SK-N-MC (cell line): ENCODE results near the gene CORO1C.

Experiments used
- DNase-seq: peaks from one replicate; pipeline ENCODE4 v3.0.0-alpha.2; 2011; ENCODE audit warnings: low read depth, low spot score
- H3K27ac ChIP-seq: fragments of 200-600 bp; sonication (generic); 2 replicates; pipeline ENCODE4 v1.5.1; 2016; ENCODE audit warnings: mixed run types
- H3K36me3 ChIP-seq: fragments of 200-600 bp; sonication (generic); 2 replicates; pipeline ENCODE4 v1.6.1; 2017; ENCODE audit warnings: antibody characterized with exemption, low read length, mixed read lengths; ENCODE audit not compliant: insufficient read depth
- H3K4me3 ChIP-seq: fragments of 200-600 bp; sonication (generic); 2 replicates; pipeline ENCODE4 v1.5.1; 2016
- H3K9ac ChIP-seq: fragments of 200-600 bp; sonication (generic); 2 replicates; pipeline ENCODE4 v1.8.0; 2017; ENCODE audit warnings: mixed run types, mixed read lengths; ENCODE audit not compliant: insufficient read length
- H3K9me3 ChIP-seq: fragments of 200-600 bp; sonication (generic); 2 replicates; pipeline ENCODE4 v1.6.1; 2017; ENCODE audit warnings: low read depth, mild to moderate bottlenecking, antibody characterized with exemption, low read length, moderate library complexity, mixed read lengths
- EZH2 ChIP-seq: fragments of 200-600 bp; sonication (generic); IDR thresholded peaks from one replicate; pipeline ENCODE4 v1.6.1; 2017; ENCODE audit warnings: antibody characterized with exemption
- FOXP2 ChIP-seq: optimal IDR thresholded peaks from 2 replicates; pipeline ENCODE3; 2011; ENCODE audit warnings: mild to moderate bottlenecking, moderate library complexity; ENCODE audit not compliant: insufficient read depth; ENCODE audit errors: extremely low read length, control extremely low read depth
- POLR2AphosphoS5 ChIP-seq: IDR thresholded peaks from 2 replicates; pipeline ENCODE4 v1.6.1; 2012; ENCODE audit warnings: mild to moderate bottlenecking, low read depth, low read length, borderline replicate concordance

Gene CORO1C

GRCh38 chr12:108611884-108612415, 119.4 kb downstream of the CORO1C start:
- no peak for DNase-seq
- no peak overlapping the region for H3K27ac ChIP-seq
- no peak overlapping the region for H3K9ac ChIP-seq
- H3K9me3 ChIP-seq, result no peaks in the 10 kb centered on the region
- H3K36me3 ChIP-seq, result no peaks in the 10 kb centered on the region
- no peak overlapping the region for H3K4me3 ChIP-seq
- TF ChIP-seq EZH2 (no peak), FOXP2 (no peak), POLR2AphosphoS5 (no peak)

GRCh38 chr12:108610856-108611605, 120.3 kb downstream of the CORO1C start:
- TF ChIP-seq EZH2, result no peak
- no peak for TF ChIP-seq POLR2AphosphoS5
- no peak for TF ChIP-seq FOXP2
- H3K9ac ChIP-seq, result no peak overlapping the region
- no peak overlapping the region for H3K4me3 ChIP-seq
- no peak overlapping the region for H3K27ac ChIP-seq
- DNase-seq, result no peak
- no peaks in the 10 kb centered on the region for H3K36me3 ChIP-seq
- no peaks in the 10 kb centered on the region for H3K9me3 ChIP-seq

- no peak overlapping the region for H3K27ac ChIP-seq
- no peaks in the 10 kb centered on the region for H3K36me3 ChIP-seq
- H3K9me3 ChIP-seq, result no peaks in the 10 kb centered on the region
- no peak for TF ChIP-seq POLR2AphosphoS5
- TF ChIP-seq FOXP2, result no peak
- no peak for TF ChIP-seq EZH2
- no peak for DNase-seq
- no peak overlapping the region for H3K4me3 ChIP-seq
- no peak overlapping the region for H3K9ac ChIP-seq
Observed at GRCh38 chr12:108610336-108610815, 120.9 kb downstream of the CORO1C start.

- no peak overlapping the region for H3K4me3 ChIP-seq
- H3K9ac ChIP-seq, result peak overlapping the region; percentile 29
- no peak overlapping the region for H3K27ac ChIP-seq
- TF ChIP-seq EZH2 (no peak), POLR2AphosphoS5 (no peak), FOXP2 (no peak)
- H3K9me3 ChIP-seq, result no peaks in the 10 kb centered on the region
- no peaks in the 10 kb centered on the region for H3K36me3 ChIP-seq
- DNase-seq, result no peak
Observed at GRCh38 chr12:108609537-108610335, 121.6 kb downstream of the CORO1C start.

GRCh38 chr12:108608616-108609015, 122.7 kb downstream of the CORO1C start:
- TF ChIP-seq EZH2 (no peak), FOXP2 (no peak), POLR2AphosphoS5 (no peak)
- no peak overlapping the region for H3K27ac ChIP-seq
- no peak for DNase-seq
- no peaks in the 10 kb centered on the region for H3K9me3 ChIP-seq
- no peaks in the 10 kb centered on the region for H3K36me3 ChIP-seq
- no peak overlapping the region for H3K4me3 ChIP-seq
- H3K9ac ChIP-seq, result no peak overlapping the region

GRCh38 chr12:108607981-108608600, 123.2 kb downstream of the CORO1C start:
- Histone ChIP-seq H3K9me3 (no peaks in the 10 kb centered on the region), H3K36me3 (no peaks in the 10 kb centered on the region), H3K27ac (no peak overlapping the region), H3K9ac (no peak overlapping the region), H3K4me3 (no peak overlapping the region)
- no peak for DNase-seq
- TF ChIP-seq FOXP2, result no peak

DNA sequence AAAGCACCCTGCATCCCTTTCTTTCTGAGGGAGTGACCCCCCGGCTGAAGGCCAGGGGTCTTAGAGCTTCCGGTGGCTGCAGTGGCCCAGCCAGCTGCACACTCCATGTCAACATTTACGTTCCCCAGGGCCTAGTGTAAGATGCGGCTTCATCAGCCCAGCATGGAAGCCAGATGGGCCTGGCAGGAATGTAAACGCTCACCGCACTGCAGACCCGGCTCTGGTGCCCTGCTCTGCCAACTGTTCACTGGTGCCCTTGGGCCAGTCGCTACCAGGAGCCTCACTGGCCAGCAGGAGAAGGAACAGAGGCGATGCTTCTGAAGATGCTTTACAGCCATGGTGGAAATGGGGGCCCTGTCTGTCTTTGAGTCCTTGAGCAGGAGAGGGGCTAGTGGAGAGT, 124.8 kb downstream of the CORO1C start:
- Histone ChIP-seq H3K27ac (no peak overlapping the region), H3K9ac (no peak overlapping the region), H3K36me3 (no peaks in the 10 kb centered on the region), H3K4me3 (no peak overlapping the region), H3K9me3 (no peaks in the 10 kb centered on the region)
- TF ChIP-seq POLR2AphosphoS5, result no peak
- no peak for TF ChIP-seq FOXP2
- no peak for TF ChIP-seq EZH2
- DNase-seq, result no peak
